NOMO-1 treated with DMSO at 0.1 percent for 48 hours (cell line): ENCODE results near the gene CLPTM1L.
"Not testable (repeated sequence)": the region's sequence is repeated elsewhere in the genome, so short reads cannot be mapped to it uniquely, and the experiment has no call there.

Source experiments
- DNase-seq: peaks from one replicate; lab custom pipeline; 2025; ENCODE audit not compliant: unreplicated experiment; lab: John Stamatoyannopoulos, UW

Gene CLPTM1L

DNA sequence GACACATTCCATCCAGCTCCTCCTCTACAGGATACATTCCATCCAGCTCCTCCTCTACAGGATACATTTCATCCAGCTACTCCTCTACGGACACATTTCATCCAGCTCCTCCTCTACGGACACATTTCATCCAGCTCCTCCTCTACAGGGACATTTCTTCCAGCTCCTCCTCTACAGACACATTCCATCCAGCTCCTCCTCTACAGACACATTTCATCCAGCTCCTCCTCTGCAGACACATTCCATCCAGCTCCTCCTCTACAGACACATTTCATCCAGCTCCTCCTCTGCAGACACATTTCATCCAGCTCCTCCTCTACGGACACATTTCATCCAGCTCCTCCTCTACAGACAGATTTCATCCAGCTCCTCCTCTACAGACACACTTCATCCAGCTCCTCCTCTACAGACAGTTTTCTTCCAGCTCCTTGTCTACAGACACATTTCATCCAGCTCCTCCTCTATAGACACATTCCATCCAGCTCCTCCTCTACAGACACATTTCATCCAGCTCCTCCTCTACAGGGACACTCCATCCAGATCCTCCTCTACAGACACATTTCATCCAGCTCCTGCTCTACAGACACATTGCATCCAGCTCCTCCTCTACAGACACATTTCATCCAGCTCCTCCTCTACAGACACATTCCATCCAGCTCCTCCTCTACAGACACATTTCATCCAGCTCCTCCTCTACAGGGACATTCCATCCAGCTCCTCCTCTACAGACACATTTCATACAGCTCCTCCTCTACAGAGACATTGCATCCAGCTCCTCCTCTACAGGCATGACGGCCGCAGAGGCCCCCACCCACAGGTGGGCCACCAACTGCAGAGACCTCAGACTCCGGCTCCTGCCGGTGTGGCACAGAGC is 16.4 kb downstream of the CLPTM1L start:
- not testable (repeated sequence) for DNase-seq

DNA sequence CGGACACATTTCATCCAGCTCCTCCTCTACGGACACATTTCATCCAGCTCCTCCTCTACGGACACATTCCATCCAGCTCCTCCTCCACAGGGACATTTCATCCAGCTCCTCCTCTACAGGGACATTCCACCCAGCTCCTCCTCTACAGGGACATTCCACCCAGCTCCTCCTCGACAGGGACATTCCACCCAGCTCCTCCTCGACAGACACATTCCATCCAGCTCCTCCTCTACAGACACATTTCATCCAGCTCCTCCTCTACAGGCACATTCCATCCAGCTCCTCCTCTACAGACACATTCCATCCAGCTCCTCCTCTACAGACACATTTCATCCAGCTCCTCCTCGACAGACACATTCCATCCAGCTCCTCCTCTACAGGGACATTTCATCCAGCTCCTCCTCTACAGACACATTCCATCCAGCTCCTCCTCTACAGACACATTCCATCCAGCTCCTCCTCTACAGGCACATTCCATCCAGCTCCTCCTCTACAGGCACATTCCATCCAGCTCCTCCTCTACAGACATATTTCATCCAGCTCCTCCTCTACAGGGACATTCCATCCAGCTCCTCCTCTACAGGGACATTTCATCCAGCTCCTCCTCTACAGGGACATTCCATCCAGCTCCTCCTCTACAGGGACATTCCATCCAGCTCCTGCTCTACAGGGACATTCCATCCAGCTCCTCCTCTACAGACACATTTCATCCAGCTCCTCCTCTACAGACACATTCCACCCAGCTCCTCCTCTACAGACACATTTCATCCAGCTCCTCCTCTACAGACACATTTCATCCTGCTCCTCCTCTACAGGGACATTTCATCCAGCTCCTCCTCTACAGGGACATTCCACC is 17.8 kb downstream of the CLPTM1L start:
- not testable (repeated sequence) for DNase-seq

DNA sequence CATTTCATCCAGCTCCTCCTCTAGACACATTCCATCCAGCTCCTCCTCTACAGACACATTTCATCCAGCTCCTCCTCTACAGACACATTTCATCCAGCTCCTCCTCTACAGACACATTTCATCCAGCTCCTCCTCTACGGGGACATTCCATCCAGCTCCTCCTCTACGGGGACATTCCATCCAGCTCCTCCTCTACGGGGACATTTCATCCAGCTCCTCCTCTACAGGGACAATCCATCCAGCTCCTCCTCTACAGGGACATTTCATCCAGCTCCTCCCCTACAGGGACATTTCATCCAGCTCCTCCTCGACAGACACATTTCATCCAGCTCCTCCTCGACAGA is 18.4 kb downstream of the CLPTM1L start:
- not testable (repeated sequence) for DNase-seq

DNA sequence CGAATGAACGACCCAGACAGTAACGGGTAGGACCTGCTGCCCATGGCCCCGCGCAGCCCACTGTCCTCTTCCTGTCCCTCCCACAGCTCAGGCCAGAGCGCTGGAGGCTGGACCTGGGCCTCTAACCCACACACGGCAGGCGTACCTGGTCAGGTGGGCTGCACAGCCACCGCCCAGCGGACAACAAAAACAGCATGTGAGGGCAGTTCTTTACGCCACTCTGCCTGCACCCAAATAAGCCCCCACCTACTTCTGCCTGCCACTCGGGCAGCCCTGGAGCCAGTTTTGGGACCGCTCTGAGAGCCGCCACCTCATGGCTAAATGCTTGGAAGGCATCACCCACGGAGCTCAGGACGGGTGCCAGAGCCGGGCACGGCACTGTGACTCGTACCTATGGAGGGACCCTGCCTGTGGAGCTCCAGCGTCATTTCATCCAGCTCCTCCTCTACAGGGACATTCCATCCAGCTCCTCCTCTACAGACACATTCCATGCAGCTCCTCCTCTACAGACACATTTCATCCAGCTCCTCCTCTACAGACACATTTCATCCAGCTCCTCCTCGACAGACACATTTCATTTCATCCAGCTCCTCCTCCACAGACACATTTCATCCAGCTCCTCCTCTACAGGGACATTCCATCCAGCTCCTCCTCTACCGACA is 18.9 kb downstream of the CLPTM1L start:
- no peak for DNase-seq

DNA sequence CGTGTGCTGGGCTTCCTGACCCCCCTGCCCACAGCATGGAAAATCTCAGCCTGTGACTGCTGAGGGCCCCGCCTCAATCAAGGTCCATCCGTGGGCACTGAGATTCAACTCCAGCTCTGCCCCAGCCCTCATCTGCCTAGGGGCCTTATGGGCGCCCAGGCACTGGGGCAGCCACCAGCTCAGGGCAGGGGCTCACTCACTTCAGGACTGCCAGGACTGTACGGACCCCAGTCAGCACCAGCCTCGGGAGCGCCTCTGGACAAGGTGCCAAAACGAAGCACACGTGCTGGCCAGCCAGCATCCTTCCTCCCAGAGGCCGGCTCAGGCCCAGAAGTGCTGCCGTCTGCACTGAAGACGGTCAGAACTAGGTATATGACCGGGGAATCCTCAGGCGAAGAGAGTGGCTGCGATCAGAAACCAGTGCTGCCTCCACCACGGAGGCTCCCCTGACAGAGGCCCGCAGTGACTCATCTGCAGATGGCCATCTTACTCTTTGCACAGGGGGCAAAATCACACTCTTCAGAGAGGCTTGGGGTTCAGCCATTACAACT is 19.6 kb downstream of the CLPTM1L start:
- no peak for DNase-seq

DNA sequence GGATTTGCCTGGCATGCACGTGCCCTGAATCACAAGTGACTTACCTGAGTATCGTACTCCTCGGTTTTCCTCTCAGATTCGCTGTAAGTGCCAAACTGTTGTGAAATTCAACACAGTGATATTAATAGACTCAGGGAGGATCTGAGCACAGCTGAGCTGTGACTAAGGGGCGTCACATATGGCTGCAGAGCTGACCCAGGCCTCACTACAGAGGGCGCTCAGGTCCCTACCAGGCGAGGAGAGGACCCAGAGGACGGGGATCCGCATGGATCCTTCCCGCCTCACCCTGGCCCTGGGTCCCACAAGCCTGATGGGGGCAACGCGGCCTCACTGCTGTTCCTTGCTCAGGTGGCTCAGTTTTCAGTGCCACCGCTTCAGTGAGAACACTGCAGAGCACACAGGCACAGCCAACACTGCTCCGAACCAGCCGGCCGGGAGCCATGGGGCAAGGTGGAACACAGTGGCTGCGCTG is 20.1 kb downstream of the CLPTM1L start:
- DNase-seq: no peak

DNA sequence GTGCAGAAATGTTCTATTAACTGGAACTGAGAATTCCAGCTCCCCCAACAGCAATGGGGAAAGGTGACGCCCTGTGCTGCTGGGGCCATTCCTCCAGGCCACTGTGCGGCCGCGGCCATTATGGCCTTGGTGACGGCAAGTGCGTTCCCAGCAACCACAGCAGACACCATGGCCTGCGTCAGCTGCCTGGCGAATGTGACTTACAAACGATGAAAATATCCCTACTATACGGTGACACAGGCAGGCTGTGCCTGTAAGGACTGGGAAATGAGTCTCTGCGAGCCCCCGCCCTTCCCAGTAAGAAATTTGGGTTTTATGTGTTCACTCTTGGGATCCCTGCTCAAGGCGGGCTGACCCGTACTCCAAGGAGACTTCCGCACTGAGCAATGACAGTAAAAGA is 20.6 kb downstream of the CLPTM1L start:
- DNase-seq: no peak

DNA sequence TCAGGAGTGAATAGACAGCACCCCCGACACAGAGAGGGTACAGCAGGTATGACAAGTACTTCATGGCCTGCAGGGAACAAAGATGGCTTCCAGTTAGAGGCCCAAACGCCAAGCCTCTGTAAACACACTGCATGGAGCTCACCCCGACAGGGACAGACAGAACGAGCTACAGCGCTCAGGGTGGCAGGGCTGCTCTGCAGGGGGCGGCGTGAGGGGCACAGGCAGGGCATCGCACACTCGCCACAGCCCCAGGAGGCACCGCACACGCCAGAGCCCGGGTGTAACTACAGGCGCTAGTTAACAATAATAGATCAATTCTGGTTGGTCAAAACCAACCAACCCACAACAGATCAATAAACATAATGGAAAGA is 21.1 kb downstream of the CLPTM1L start:
- DNase-seq: no peak

DNA sequence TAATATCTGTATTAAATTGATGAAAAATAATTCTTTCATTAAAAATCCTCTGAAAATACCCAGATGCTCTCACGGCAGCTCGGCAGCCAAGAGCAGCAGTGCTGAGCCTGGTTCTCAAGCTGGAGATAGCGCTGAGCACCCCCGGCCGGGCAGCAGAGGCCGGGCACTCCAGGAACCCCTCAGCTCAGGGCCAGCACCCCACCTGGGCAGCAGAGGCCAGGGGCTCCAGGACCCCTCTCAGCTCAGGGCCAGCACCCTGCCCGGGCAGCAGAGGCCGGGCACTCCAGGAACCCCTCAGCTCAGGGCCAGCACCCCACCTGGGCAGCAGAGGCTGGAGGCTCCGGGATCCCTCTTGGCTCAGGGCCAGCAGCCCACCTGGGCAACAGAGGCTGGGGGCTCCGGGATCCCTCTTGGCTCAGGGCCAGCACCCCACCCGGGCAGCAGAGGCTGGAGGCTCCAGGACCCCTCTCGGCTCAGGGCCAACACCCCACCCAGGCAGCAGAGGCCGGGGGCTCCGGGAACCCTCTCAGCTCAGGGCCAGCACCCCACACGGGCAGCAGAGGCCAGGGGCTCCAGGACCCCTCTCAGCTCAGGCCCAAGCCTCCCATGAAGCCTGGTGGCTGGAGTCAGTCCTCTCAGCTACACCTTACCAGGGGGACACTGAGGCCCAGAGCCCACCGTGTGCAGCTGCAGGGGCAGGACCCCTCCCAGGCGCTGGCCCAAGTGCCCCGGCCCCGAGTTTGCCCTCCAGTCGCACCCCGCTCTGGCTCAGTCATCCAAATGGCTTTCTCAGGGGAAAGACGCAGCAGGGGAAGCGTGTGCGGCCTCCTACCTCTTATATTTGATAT is 21.7 kb downstream of the CLPTM1L start:
- DNase-seq: no peak

DNA sequence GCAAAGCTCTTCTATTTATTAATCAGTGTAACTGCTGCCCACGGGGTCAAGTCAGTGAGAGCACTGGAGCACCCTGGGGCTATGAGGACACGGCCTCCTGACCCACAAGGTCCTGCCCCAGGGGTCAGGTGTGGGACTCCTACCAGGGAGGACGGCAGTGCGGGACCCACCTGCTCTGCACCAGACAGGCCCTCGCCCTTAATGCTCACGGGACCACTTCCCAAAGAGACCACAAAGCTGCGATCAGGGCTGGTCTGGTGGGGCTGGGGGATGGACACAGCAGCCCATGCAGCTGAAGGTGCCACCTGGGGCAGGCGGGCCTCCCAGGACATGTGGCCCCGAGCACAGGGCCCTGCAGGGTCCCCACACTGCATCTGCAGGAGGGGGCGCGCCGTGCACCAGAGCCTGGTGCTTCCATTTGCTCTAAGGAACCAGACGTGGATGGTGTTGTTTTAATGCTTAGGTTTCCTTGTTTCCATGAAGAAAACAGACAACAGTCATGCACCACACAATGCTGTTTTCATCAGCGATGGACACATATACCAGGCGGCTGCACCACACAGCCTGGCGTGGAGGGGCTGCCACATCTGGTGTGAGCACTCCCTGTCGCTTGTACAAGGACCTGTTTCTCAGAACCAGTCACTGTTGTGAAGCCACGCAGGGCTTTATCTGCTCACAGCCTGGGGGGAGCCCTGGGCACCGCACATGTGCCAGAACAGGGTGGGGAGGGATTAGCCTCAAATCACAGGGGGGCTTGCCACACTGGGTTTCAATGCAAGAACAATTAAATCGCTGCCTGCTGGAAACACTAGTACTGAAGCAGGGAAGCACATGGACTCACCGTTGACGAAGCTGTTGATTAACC is 22.6 kb downstream of the CLPTM1L start:
- no peak for DNase-seq

DNA sequence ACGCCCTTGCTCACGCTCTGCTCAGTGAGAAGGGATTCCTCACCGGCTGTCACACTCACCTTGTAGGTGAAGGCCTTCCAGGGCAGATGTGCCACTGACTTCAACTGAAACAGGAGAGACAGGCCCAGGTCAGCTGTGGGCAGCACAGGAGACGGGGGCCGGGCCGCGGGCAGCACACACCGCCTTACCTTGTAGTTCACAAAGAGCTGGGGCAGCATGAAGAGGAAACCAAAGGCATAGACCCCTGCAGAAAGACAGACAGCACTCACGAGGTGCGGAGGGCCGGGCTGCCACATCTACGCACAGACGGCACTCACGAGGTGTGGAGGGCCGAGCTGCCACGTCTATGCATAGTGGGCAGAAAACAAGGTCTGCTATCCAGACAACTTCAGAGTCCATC is 23.3 kb downstream of the CLPTM1L start:
- no peak for DNase-seq

DNA sequence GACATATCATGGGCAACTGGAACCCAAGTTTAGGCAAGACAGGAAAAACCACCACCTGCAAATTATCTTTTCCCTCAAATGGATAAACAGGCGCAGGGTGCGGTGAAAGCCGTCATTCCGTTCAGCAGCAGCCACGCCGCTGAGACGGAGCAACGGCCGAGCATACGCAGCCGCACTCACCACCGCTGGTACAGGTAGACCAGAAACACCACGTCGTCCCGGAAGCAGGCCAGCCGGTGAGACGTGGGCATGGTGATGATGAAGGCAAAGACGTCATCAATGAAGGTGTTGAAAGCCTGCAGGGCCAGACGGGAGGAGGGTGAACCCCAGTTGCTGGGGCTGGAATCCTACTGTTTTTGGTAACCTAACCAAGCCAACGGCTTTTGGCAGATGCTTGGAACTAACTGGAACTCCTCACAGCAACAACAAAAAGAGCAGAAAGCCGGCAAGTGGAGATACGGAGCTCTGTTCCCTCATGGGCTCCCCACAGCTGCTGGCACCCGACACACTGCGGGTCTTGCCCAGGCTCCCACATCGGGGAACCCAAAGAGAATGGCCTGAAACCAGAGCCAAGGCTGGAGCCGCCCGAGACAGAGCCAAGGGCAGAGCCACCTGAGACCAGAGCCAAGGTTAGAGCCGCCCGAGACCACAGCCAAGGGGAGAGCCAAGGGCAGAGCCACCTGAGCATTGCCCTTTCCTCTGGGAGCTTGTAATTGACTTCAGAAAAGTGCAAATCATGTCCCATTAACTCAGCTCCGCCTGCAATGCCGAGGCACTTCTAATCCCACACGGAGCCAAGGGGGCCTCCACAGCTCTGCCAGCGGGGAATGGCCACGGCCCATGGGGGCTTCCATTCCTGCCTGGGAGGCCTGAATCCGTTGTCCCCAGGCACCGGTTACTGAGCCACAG is 24.2 kb downstream of the CLPTM1L start:
- no peak for DNase-seq

DNA sequence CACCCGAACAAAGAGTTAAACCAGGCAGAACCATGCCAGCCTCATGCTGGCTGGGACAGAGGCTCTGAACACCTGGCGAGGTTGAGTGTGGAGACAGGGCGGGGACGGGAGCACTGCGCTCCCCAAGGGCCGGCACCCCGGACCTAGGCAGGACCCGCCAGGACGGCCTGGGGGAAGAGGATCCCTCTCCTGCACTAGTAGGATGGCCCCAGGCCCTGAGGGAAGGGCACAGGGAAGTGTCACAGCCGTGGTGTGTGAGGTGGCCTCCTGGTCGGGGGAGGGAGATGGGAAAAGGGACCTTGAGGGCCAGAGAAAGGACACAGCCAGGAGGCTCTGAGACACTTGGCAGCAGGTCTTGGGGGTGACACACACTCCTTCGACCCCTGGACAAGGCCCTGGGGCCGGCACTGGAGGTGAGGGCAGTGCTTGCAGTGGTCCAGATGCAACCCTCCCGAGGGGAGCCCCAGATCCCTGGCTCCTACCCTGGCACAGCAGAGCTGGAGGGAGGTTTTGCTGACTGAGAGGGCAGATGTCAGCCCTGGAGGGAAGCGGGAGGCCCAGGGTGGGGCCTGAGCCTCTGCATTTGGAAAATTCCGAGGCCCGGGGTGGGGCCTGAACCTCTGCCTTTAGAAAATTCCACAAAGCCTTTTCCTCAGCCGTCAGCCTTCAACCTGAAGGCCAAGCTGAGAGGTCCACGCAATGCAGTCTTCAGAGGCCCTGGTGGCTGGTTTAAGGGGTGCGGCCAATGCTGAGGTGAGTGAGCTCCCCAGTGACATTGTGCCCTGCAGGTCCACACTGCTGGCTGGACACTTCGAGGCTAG is 25.3 kb downstream of the CLPTM1L start:
- no peak for DNase-seq

DNA sequence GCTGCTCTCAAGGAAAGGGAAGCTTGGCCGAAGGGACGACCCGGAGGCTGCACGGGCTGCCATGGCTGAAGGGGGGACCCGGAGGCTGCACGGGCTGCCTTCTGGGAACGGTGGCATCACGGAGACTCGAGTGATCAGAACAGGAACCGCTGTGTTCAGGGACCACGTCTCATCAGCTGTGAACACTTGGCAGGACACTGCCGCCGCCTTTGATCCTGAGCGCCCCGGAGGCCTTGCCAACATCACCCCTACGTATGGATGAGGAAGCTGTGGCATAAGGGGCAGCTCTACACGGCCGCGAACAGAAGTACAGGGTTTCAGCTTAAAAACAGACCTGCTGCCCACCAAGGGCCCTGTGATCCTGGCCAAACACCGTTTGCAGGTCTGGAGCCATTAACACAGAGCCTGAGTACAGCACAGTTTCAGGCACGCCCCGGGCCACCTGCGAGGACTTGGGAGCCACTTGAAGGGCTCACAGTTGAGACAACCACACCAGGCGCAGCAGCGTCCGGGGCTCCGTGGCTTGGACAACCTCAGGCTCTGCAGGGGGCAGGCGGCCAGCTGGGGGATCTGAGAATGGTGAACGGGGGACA is 26.1 kb downstream of the CLPTM1L start:
- no peak for DNase-seq

DNA sequence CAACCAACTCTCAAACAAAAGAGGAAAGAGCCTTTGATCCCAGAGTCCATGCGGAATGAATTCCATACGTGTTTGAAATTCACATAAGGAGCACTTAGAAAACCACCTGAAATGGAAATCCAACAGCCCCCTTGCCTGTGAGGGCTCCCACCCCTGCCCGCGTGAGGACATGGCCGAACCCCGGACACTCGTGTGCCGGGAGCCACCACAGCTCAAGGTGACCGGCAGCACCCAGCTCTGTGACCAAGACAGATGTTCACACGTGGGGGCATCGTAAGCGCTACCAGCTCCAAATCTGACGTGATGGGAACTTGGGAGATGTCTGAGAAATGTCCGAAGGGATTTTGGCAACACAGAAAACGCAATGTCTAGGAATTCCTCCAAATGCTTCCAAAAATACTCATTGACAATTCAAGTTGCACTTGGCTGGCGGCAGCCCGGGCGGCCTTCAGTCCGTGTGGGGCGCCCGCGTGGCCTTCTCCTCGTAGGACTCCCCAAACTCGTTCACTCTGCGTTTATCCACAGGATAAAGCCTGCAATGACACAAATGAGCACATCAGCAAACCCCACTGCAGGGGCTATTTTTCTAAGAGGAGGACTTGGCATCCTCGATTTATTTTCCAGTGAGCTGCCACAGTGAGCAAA is 26.9 kb downstream of the CLPTM1L start:
- no peak for DNase-seq

DNA sequence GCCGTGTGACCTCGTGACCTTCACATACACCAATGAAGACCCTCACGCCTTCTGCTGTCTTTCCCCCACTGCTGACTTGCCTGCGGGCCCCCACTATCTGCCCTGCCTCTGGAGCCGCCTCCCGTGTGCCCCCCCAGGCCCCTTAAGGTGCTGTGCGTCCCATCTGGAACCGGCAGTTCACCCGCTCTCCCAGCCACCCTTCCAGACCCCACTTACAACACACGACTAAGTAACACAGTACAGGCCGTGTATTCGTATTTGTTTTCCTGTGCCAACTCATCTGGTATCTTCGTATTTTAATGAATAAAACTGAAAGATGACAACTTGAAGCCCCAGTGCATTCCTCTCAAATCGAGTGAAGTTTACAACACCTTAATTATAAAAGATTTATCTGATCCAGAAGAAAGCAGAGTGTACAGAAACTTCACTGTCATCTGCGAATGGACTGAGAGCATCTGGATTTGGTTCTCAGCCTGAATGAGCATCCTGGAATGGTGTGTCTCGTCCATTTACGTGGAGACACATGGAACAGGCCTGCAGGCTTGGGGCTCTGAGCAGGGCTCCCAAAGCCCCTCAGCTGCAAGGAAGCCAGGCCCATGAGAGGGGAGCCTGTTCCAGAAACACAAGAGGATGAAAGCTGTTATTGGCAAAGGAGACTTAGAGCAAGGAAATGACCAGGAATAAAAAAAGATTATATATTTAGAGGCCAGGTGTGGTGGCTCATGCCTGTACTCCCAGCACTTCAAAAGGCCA is 28.1 kb downstream of the CLPTM1L start:
- no peak for DNase-seq
